Uterus (tissue), 2 donors: ENCODE measurements around the gene TFRC.

Source experiments
- CTCF ChIP-seq, 4 experiments: fragments of 200-600 bp in 2 of 4; fragments of 450-650 bp in 2 of 4; sonication (generic) in 2 of 4; IDR thresholded peaks; one replicate each; pipeline ENCODE4 v1.5.1; 2016 to 2019; ENCODE audit warnings: antibody characterized with exemption in 4 of 4, mild to moderate bottlenecking in 2 of 4, moderate library complexity in 1 of 4
- POLR2A ChIP-seq, 2 donors: fragments of 450-650 bp; IDR thresholded peaks; one replicate each; pipeline ENCODE4 v1.6.1; 2016; ENCODE audit warnings: antibody characterized with exemption in 2 of 2, mild to moderate bottlenecking in 1 of 2, moderate library complexity in 1 of 2

GRCh38 chr3:196048922-196049598 lies 32.8 kb downstream of the TFRC start:
- TF ChIP-seq CTCF (IDR thresholded peaks at IDR 0.05): no peak
- TF ChIP-seq POLR2A (IDR thresholded peaks at IDR 0.05): no peak
